OCI-LY3 (cell line): ENCODE results near the gene FAT1.

Experiments used
- H2AFZ ChIP-seq: fragments of 200-600, 300-600 bp; shearing (Covaris generic); 2 replicates; pipeline ENCODE4 v1.6.0; 2014; ENCODE audit warnings: antibody characterized with exemption, low read depth, low read length
- H3K27ac ChIP-seq: fragments of 200-600, 300-600 bp; sonication (generic); 2 replicates; pipeline ENCODE4 v1.5.1; 2014; ENCODE audit warnings: mild to moderate bottlenecking, low read length, moderate library complexity, mixed read lengths
- H3K27me3 ChIP-seq: fragments of 200-600, 300-600 bp; sonication (generic); 2 replicates; pipeline ENCODE4 v1.6.1; 2014; ENCODE audit warnings: low read depth, low read length, mixed read lengths
- H3K36me3 ChIP-seq: fragments of 200-600, 300-600 bp; sonication (generic); replicated peaks from 2 replicates; pipeline ENCODE3; 2014; ENCODE audit warnings: low read depth, low read length, mixed read lengths
- H3K4me1 ChIP-seq: fragments of 300-600, 200-600 bp; sonication (generic); 2 replicates; pipeline ENCODE4 v1.6.1; 2014; ENCODE audit warnings: low read length, mixed read lengths
- H3K4me2 ChIP-seq: fragments of 200-600, 300-600 bp; sonication (generic); 2 replicates; pipeline ENCODE4 v1.6.1; 2014; ENCODE audit warnings: low read length, mixed read lengths
- H3K4me3 ChIP-seq: fragments of 300-600, 200-600 bp; sonication (generic); 2 replicates; pipeline ENCODE4 v1.5.1; 2014; ENCODE audit warnings: antibody characterized with exemption, mild to moderate bottlenecking, low read length, moderate library complexity
- H3K79me2 ChIP-seq: fragments of 300-600, 200-600 bp; shearing (Covaris generic); 2 replicates; pipeline ENCODE4 v1.6.1; 2014; ENCODE audit warnings: mild to moderate bottlenecking, low read length, mixed read lengths
- H3K9ac ChIP-seq: fragments of 300-600, 200-600 bp; shearing (Covaris generic); 2 replicates; pipeline ENCODE4 v1.6.0; 2014; ENCODE audit warnings: mild to moderate bottlenecking, low read length, moderate library complexity
- H3K9me3 ChIP-seq: fragments of 200-600, 300-600 bp; shearing (Covaris generic); 2 replicates; pipeline ENCODE4 v1.6.1; 2014; ENCODE audit warnings: low read length, mixed read lengths; ENCODE audit not compliant: insufficient read depth
- H4K20me1 ChIP-seq: fragments of 200-600, 300-600 bp; sonication (generic); 2 replicates; pipeline ENCODE4 v1.6.1; 2016; ENCODE audit warnings: low read length, mixed read lengths; ENCODE audit not compliant: insufficient read depth
- EZH2phosphoT487 ChIP-seq: fragments of 200-600 bp; shearing (Covaris generic); IDR thresholded peaks from 2 replicates; pipeline ENCODE4 v1.6.1; 2018; ENCODE audit warnings: antibody characterized with exemption, mixed run types, low read depth
- TF ChIP-seq, protein P1 (sequence below): fragments of 200-600, 300-600 bp; sonication (generic); IDR thresholded peaks from 2 replicates; pipeline ENCODE4 v1.5.1; 2014; ENCODE audit warnings: antibody characterized with exemption, low read length, low read depth

FAT1 gene

DNA sequence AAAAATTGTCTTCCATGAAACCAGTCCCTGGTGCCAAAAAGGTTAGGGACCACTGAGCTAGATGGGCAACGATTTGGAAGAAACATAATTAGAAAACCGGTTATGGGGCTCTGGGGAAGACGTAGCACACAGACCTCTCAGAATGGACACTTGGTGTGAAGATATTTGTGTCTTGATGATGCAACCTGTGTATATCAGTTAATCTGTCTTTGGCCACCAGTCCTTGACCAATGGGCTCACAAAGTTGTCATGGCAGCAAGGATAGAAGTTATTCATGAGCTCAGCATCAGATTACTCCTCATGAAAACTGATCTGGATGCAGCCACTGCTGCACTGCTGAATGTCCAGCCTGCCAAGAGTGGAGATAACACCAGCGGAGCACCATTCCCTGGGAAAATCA, 181.9 kb downstream of the FAT1 start:
- H3K4me3 ChIP-seq, result no peak overlapping the region
- H3K4me2 ChIP-seq, result no peak overlapping the region
- no peaks in the 10 kb centered on the region for H3K9me3 ChIP-seq
- no peaks in the 10 kb centered on the region for H4K20me1 ChIP-seq
- no peaks in the 10 kb centered on the region for H3K36me3 ChIP-seq
- no peaks in the 10 kb centered on the region for H3K79me2 ChIP-seq
- H3K27me3 ChIP-seq, result no peaks in the 10 kb centered on the region
- H3K9ac ChIP-seq, result no peak overlapping the region
- H3K4me1 ChIP-seq, result no peaks in the 10 kb centered on the region
- TF ChIP-seq, protein P1, sequence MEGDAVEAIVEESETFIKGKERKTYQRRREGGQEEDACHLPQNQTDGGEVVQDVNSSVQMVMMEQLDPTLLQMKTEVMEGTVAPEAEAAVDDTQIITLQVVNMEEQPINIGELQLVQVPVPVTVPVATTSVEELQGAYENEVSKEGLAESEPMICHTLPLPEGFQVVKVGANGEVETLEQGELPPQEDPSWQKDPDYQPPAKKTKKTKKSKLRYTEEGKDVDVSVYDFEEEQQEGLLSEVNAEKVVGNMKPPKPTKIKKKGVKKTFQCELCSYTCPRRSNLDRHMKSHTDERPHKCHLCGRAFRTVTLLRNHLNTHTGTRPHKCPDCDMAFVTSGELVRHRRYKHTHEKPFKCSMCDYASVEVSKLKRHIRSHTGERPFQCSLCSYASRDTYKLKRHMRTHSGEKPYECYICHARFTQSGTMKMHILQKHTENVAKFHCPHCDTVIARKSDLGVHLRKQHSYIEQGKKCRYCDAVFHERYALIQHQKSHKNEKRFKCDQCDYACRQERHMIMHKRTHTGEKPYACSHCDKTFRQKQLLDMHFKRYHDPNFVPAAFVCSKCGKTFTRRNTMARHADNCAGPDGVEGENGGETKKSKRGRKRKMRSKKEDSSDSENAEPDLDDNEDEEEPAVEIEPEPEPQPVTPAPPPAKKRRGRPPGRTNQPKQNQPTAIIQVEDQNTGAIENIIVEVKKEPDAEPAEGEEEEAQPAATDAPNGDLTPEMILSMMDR, result no peak
- no peak for TF ChIP-seq EZH2phosphoT487
- H2AFZ ChIP-seq, result no peak overlapping the region
- H3K27ac ChIP-seq, result no peak overlapping the region

DNA sequence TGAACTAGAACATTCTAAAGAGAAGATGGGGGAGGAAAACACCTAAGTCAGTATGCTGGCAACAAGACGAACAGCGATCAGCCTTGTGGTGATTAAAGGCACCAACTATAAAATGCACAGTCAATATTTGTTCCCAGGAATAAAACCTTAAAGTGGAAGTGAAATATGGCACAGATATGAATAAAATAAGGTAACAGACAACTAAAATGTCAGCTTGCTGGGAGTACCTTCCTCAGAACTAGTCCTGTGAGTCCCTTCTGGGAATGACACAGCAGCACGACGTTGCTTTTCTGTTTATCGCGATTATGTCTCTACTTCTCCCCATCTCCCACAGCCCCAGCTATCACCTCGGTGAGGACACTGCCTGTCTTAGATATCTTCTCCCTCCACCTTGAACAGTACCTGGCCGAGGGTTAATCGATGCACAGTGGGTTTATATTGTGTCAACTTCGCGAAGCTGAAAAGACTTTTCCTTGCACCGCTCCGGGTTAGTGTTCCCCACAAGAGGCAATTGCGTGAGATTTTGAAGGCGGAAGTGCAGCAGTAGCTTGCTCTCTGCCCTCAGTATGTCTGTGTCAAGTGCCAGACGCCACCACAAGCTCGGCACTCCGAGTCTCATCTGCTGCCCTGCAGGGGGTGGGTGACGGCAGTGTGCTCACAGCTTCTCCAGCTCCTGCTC, 185.7 kb downstream of the FAT1 start:
- Histone ChIP-seq H3K27ac (no peak overlapping the region), H3K27me3 (no peaks in the 10 kb centered on the region), H3K4me1 (no peaks in the 10 kb centered on the region), H2AFZ (no peak overlapping the region), H3K9ac (no peak overlapping the region), H3K36me3 (no peaks in the 10 kb centered on the region), H4K20me1 (no peaks in the 10 kb centered on the region), H3K9me3 (no peaks in the 10 kb centered on the region), H3K4me2 (no peak overlapping the region), H3K4me3 (no peak overlapping the region), H3K79me2 (no peaks in the 10 kb centered on the region)
- no peak for TF ChIP-seq EZH2phosphoT487
- TF ChIP-seq, protein P1, result no peak
